GM12878 (cell line): ENCODE measurements around the gene MAN1A1. TPM values are rescaled to one million over a fixed set of nuclear protein-coding genes. Genes with fewer than 3 reads are reported as not detected.

Experiments used
- ATAC-seq: fragments of 200-7000 bp; cut with Tn5 transposase; 3 replicates; pipeline ENCODE4 v1.9.1; 2020; ENCODE audit warnings: mild to moderate bottlenecking, moderate library complexity
- BruUV-seq: library from RNA; stranded (reverse); fragments of 400-500 nt; replicated peaks from 2 replicates; lab custom pipeline; 2021; lab: Mats Ljungman, UMichigan
- CTCF ChIA-PET: fragments of 300-600 bp; sonication (Branson Sonifier 250); formaldehyde crosslinking; extraction: SDS; loops from one replicate; lab custom pipeline; 2021; ENCODE audit warnings: inconsistent platforms; lab: Yijun Ruan, JAX
- POLR2A ChIA-PET: fragments of 350-600 bp; formaldehyde crosslinking; extraction: SDS; loops from one replicate; lab custom pipeline; 2021; ENCODE audit warnings: inconsistent platforms; lab: Charles Lee
- RAD21 ChIA-PET: fragments of 300-600 bp; sonication (Branson Sonifier 250); formaldehyde crosslinking; loops from one replicate; lab custom pipeline; 2023; ENCODE audit warnings: antibody characterized with exemption; ENCODE audit not compliant: unreplicated experiment; lab: Charles Lee
- SMC1A ChIA-PET: fragments of 300-600 bp; sonication (Branson Sonifier 250); formaldehyde crosslinking; loops from one replicate; lab custom pipeline; 2023; ENCODE audit not compliant: unreplicated experiment, uncharacterized antibody; lab: Charles Lee
- DNase-seq: peaks from one replicate; pipeline ENCODE4 v3.0.0-alpha.2; 2011; ENCODE audit warnings: low read depth, low spot score
- FAIRE-seq: peaks from 3 replicates; lab custom pipeline; 2011; peaks lifted over from hg19 to GRCh38; lab: Jason Lieb, UNC
- H2AFZ ChIP-seq: 2 replicates; pipeline ENCODE4 v1.6.0; 2011; ENCODE audit warnings: low read depth, low read length, control low read depth; ENCODE audit not compliant: control insufficient read depth
- H3K27ac ChIP-seq: 2 replicates; pipeline ENCODE4 v1.5.1; 2011; ENCODE audit warnings: control low read depth; ENCODE audit not compliant: control insufficient read depth, insufficient read depth
- H3K27me3 ChIP-seq, 2 experiments: replicated peaks in 1 of 2; 2 replicates each; pipeline versions ENCODE4 v1.6.0 to v1.6.1; 2011; ENCODE audit warnings: low read length in 1 of 2; ENCODE audit not compliant: control insufficient read depth in 2 of 2, insufficient read depth in 2 of 2
- H3K36me3 ChIP-seq, 2 experiments: 2 replicates each; pipeline ENCODE4 v1.5.1; 2011; ENCODE audit warnings: low read length in 1 of 2; ENCODE audit not compliant: control insufficient read depth in 2 of 2, insufficient read depth in 2 of 2
- H3K4me1 ChIP-seq: 2 replicates; pipeline ENCODE4 v1.6.1; 2011; ENCODE audit warnings: mild to moderate bottlenecking, low read length, moderate library complexity, mixed read lengths; ENCODE audit not compliant: control insufficient read depth, insufficient read depth
- H3K4me2 ChIP-seq: 2 replicates; pipeline ENCODE4 v1.6.0; 2011; ENCODE audit warnings: control low read depth; ENCODE audit not compliant: control insufficient read depth, insufficient read depth
- H3K4me3 ChIP-seq: fragments of 200-600 bp; sonication (generic); 2 replicates; pipeline ENCODE4 v1.5.1; 2016
- H3K79me2 ChIP-seq: 2 replicates; pipeline ENCODE4 v1.6.0; 2011; ENCODE audit warnings: low read length; ENCODE audit not compliant: control insufficient read depth, insufficient read depth
- H3K9ac ChIP-seq: 2 replicates; pipeline ENCODE4 v1.8.0; 2011; ENCODE audit warnings: low read length, control low read depth, mixed read lengths; ENCODE audit not compliant: control insufficient read depth, insufficient read depth
- H3K9me3 ChIP-seq: replicated peaks from 3 replicates; pipeline ENCODE4 v1.5.1; 2011; ENCODE audit warnings: mild to moderate bottlenecking, low read length; ENCODE audit not compliant: control insufficient read depth, insufficient read depth
- H4K20me1 ChIP-seq: 2 replicates; pipeline ENCODE4 v1.6.0; 2011; ENCODE audit not compliant: control insufficient read depth, insufficient read depth
- ATF7 ChIP-seq: fragments of 450-650 bp; IDR thresholded peaks from 2 replicates; pipeline ENCODE4 v1.6.1; 2016; ENCODE audit warnings: low read depth, mild to moderate bottlenecking
- EP300 ChIP-seq, 2 experiments: fragments of 150-350 bp in 1 of 2; IDR thresholded peaks; 2 replicates each; pipeline ENCODE4 v1.6.1; 2011 to 2012; ENCODE audit warnings: low read depth in 2 of 2, low read length in 2 of 2, borderline replicate concordance in 1 of 2, improper control_type of control experiment in 1 of 2, inconsistent platforms in 1 of 2; ENCODE audit not compliant: control insufficient read depth in 1 of 2
- ZBTB4 ChIP-seq: fragments of 450-650 bp; formaldehyde crosslinking; IDR thresholded peaks from 2 replicates; pipeline ENCODE4 v1.4.0; 2022; ENCODE audit warnings: mild to moderate bottlenecking, moderate library complexity
- WGBS: methylation state at CpG from one replicate; pipeline ENCODE4 v1.1.6; 2016; ENCODE audit warnings: low lambda C conversion rate; ENCODE audit not compliant: insufficient replicate concordance, insufficient coverage; ENCODE audit errors: missing lambda C conversion rate; 5-methylcytosine and 5-hydroxymethylcytosine counted together
- in situ Hi-C: fragments of 300-500 bp; cut with MboI; formaldehyde crosslinking; loops from 9 replicates; pipeline ENCODE4 v1.14.3; 2018; ENCODE audit warnings: mixed read lengths
- intact Hi-C: fragments of 100-400 bp; cut with micrococcal nuclease; formaldehyde crosslinking; loops from one replicate; pipeline ENCODE4 v1.14.2; 2022; ENCODE audit not compliant: unreplicated experiment
- polyA plus RNA-seq, 11 experiments: library from polyadenylated mRNA; depleted of rRNA in 4 of 11; unstranded in 6 of 11; stranded (reverse) in 5 of 11; fragments of >200 nt; fragmentation: Nextera tagmentation in 4 of 11; fragmentation: Illumina TruSeq in 1 of 11; extraction: Ambion mirVana in 4 of 11; extraction: Trizol in 1 of 11; gene quantifications; 1 replicate in 1 of 11; 2 replicates in 10 of 11; pipeline versions ENCODE4 v1.2.1 to v1.2.3, GENCODE V29; 2011 to 2016; ENCODE audit warnings: inconsistent platforms in 2 of 11, missing spikeins in 2 of 11, low read depth in 1 of 11
- total RNA-seq, 4 experiments: library from RNA; depleted of rRNA in 3 of 4; stranded (reverse); fragments of >200 nt in 3 of 4; fragmentation: Illumina TruSeq in 1 of 4; extraction: Trizol in 1 of 4; gene quantifications; 2 replicates each; pipeline versions ENCODE4 v1.2.1 to v1.2.3, GENCODE V29; 2013 to 2021

Gene MAN1A1
- total and polyA plus RNA-seq, 10 of the 15 experiments (the other 5 are each of a cell fraction or from before 2014, with no cell fraction given): 5.4 to 28.1 (median 19.5) TPM

GRCh38 chr6:119273272-119274196 lies 76.0 kb downstream of the MAN1A1 start:
- WGBS: 100% methylated on average over 1 of the region's 1 CpG
- peak; percentile 72 for FAIRE-seq
- in situ Hi-C loops: no loop called here
- H3K79me2 ChIP-seq: no peaks in the 10 kb centered on the region
- H3K4me1 ChIP-seq: no peaks in the 10 kb centered on the region
- no peak for ATAC-seq
- CTCF ChIA-PET: interaction anchor here (1.0 kb wide), 1 partner anchor 9 kb away, joined by 3 read pairs; no protein-coding TSS in a partner anchor
- H3K9ac ChIP-seq: no peak overlapping the region
- SMC1A ChIA-PET: interaction anchor here (0.8 to 2.3 kb wide), 3 partner anchors 9 to 80 kb away, joined by 3 to 5 read pairs (median 4); no protein-coding TSS in a partner anchor
- POLR2A ChIA-PET: no interaction called here
- H3K36me3 ChIP-seq: peaks cover 0 to 2% of the 10 kb centered on the region in 2 experiments; a peak in 1 of 4 replicates
- no TSS peak for BruUV-seq
- H3K4me2 ChIP-seq: no peak overlapping the region
- H4K20me1 ChIP-seq: no peaks in the 10 kb centered on the region
- no peaks in the 10 kb centered on the region for H3K27me3 ChIP-seq
- H2AFZ ChIP-seq: no peak overlapping the region
- no peak overlapping the region for H3K4me3 ChIP-seq
- DNase-seq: no peak
- RAD21 ChIA-PET: no interaction called here
- intact Hi-C loops: no loop called here
- no peak overlapping the region for H3K27ac ChIP-seq
- peaks cover 8% of the 10 kb centered on the region for H3K9me3 ChIP-seq
- TF ChIP-seq ZBTB4: no peak
- no peak for TF ChIP-seq ATF7
- no peak for TF ChIP-seq EP300 (IDR thresholded peaks at IDR 0.05; ENCODE audit: borderline replicate concordance in 1 of 2, control insufficient read depth in 1 of 2, low read depth in 2 of 2, low read length in 2 of 2)
